Testis (tissue), 2 donors: Measurements from ENCODE around the gene CROCC.
A peak's percentile ranks its signal among the peaks of the same experiment; 100 is the strongest.

Experiments used
- POLR2A ChIP-seq: fragments of 450-650 bp; IDR thresholded peaks from one replicate; pipeline ENCODE4 v1.6.1; 2017; ENCODE audit warnings: antibody characterized with exemption, mild to moderate bottlenecking, moderate library complexity
- TF ChIP-seq, protein P1 (sequence below), 3 experiments: fragments of 450-650 bp in 2 of 3; fragments of 200-600 bp in 1 of 3; sonication (generic) in 1 of 3; IDR thresholded peaks; one replicate each; pipeline ENCODE4 v1.5.1; 2016 to 2019; ENCODE audit warnings: antibody characterized with exemption in 3 of 3, mild to moderate bottlenecking in 2 of 3, moderate library complexity in 1 of 3

DNA sequence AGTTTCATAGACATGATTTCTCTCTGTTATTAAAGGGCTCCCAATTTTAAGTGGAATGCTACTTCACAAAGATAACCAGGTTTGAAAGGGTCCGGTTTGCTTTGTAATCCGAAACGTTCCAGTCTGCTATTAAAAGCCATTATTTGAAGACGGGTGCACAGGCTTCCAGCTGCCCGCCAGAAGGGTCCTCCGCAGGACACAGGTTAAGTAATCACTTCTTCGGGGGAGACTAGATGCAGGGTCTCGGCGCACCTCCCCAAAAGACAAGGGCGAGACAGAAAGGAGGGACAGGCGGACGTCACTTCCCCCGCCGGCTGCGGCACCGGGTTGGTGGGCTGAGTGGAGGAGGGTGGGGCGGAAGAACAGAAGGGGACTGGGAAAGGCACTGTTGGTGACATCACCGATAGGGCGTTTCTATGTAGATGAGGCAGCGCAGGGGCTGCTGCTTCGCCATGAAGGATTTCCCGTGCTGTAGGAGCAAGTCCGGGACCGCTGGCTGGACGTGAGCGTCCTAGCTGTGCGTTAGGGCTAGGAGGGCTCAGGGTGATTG is 17.1 kb upstream of the CROCC start:
- TF ChIP-seq POLR2A, result peak; percentile 98
- TF ChIP-seq, protein P1, sequence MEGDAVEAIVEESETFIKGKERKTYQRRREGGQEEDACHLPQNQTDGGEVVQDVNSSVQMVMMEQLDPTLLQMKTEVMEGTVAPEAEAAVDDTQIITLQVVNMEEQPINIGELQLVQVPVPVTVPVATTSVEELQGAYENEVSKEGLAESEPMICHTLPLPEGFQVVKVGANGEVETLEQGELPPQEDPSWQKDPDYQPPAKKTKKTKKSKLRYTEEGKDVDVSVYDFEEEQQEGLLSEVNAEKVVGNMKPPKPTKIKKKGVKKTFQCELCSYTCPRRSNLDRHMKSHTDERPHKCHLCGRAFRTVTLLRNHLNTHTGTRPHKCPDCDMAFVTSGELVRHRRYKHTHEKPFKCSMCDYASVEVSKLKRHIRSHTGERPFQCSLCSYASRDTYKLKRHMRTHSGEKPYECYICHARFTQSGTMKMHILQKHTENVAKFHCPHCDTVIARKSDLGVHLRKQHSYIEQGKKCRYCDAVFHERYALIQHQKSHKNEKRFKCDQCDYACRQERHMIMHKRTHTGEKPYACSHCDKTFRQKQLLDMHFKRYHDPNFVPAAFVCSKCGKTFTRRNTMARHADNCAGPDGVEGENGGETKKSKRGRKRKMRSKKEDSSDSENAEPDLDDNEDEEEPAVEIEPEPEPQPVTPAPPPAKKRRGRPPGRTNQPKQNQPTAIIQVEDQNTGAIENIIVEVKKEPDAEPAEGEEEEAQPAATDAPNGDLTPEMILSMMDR (IDR thresholded peaks at IDR 0.05), result peak in 1 of 3 experiments; percentile 23
